ENCODE measurements around the gene ZNF8.
"Not testable (repeated sequence)": the region's sequence is repeated elsewhere in the genome, so short reads cannot be mapped to it uniquely, and the experiment has no call there.

Gene ZNF8

GRCh38 chr19:58278541-58279041, at the start of gene ZNF8:
TSS of gene ZNF8 (plus strand) at chr19:58278955. CDS start at chr19:58279082, 127 bp downstream.
- DNase-seq = peak; percentile 93

DNA sequence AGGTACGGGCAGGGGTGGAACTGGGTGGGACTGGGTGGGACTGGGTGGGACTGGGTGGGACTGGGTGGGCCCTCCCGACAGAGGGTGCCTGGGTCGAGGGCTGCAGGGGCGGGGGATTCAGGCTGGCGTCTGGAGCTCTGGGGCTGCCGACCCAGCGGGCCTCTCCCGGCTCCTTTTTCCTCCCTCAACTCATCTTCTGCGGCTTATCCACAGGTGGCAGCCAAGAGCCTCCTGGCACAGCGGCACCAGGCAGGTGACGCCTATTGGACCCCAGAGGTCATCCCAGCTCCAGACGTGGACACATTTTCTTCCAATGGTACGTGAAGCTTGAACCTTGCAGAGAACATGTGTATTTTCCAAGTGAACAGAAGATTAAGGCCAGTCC, 49.5 kb upstream of the ZNF8 start:
- no peak for DNase-seq

GRCh38 chr19:58237324-58237723, 41.4 kb upstream of the ZNF8 start:
- no peak for DNase-seq

DNA sequence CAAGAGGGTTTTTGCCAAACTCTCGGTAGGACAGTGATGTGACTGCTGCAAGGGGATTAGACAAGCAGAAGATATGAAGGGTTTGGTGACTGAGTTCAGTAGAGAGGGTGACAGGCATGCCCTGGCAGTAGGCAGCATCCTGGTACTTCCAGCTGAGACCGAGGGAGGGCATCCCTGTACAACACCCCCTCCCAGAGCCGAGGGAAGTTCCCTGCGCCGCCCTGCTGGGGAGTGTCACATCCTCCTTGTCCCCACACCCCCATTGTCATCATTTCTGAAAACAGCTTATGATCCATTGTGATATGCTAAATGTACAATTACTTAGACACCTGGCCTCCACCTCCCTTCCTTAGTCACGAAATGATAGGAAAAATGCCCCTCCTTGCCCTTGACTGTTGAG, 35.4 kb upstream of the ZNF8 start:
- no peak for DNase-seq

GRCh38 chr19:58248886-58249285, 29.9 kb upstream of the ZNF8 start:
- DNase-seq = no peak

DNA sequence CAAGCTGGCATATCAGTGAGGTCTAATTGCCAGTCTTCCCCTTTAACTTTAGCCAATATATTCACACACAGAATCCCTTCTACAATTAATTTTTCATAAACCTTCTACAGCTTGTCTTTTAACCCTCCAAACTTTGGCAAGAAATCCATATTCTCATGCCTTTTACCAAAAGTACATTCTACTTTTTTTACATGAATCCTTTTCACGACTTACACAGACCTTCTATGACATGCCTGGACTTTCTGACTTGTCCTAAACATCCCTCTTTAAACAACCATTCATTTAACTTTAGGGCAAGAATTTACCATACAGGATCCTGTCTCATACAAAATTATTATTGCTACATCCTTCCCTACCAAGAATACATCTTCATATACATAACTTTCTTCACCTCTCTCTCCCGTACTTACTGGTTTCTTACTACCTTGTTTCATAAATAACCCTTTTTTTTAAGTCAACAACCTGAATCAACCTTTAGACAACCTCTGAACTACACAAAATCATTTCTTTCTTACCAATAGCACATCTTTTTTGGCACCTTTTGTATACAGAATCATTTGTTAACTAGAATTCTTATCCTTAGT, 26.6 kb upstream of the ZNF8 start:
- no peak for DNase-seq

- DNase-seq = not testable (repeated sequence)
These were observed 20.5 kb upstream of the ZNF8 start for GRCh38 chr19:58258259-58258658.

DNA sequence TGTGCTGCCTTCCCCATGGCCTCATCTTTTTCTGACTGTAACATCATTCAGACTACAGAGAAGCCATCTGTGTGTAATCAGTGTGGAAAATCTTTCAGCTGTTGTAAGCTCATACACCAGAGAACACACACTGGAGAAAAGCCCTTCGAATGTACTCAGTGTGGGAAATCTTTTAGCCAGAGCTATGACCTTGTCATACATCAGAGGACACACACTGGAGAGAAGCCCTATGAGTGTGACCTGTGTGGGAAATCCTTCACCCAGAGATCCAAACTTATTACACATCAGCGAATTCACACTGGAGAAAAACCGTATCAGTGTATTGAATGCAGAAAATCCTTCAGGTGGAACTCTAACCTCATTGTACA, 17.2 kb upstream of the ZNF8 start:
- DNase-seq = no peak

- DNase-seq = no peak
These were observed 16.5 kb upstream of the ZNF8 start for GRCh38 chr19:58261968-58262921.

- DNase-seq = no peak
These were observed 15.8 kb upstream of the ZNF8 start for GRCh38 chr19:58262922-58263296.

GRCh38 chr19:58265100-58265499, 13.7 kb upstream of the ZNF8 start:
- DNase-seq = no peak

DNA sequence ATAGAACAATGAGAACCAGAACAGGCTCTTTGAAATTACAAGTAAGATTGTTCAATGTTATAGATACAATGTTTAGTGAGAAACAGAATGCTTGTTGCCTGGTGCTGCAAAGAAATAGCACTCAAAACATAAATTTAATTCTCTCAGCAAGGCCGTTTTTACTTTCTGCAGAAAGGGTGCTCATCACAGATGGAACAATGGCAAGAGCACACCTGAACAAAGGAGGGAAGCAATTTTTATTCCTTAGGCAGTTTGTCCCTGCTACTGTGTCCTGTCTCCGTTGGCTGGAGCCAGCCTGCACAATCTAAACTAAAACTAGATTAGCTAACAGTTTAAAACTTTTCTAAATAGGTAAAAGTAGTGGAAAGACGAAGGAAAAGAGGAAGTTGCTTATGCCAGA, 10.4 kb upstream of the ZNF8 start:
- DNase-seq = no peak

GRCh38 chr19:58274771-58275201, 4.0 kb upstream of the ZNF8 start:
- no peak for DNase-seq

DNA sequence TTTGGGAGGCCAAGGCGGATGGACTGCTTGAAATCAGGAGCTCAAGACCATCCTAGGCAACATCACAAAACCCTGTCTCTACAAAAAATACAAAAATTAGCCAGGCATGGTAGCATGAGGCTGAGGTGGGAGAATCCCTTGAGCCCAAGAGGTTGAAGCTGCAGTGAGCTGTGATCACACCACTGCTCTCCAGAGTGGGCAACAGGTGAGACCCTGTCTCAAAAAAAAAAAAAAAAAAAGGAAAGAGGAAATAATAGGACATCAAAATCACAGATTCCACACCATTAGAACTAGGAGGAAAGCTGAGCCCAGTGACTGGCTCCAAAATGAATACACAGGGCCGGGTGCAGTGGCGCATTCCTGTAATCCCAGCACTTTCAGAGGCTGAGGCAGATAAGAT, 3.2 kb upstream of the ZNF8 start:
- DNase-seq = no peak

DNA sequence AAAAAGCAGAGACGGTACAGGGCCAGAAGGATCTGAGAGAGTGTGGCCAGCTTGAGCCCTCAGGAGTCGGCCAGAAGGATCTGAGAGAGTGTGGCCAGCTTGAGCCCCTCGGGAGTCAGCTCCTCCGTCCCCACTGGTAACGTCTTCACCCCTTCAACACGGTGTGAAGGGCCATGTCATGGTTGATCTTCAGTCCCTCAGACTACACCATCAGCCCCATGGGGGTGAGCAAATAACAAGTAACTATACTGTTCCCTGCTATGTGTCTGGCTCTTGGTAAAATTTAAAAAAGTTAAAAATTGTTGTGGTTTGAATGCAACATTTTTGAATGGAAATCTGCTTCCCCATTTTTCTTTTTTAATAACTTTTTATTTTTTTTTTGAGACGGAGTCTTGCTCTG, 1.6 kb upstream of the ZNF8 start:
- no peak for DNase-seq

GRCh38 chr19:58277748-58278540, 811 bp upstream of the ZNF8 start:
- DNase-seq = no peak

- peak; percentile 59 for DNase-seq
These were observed 528 bp downstream of the ZNF8 start for GRCh38 chr19:58279042-58279924.

DNA sequence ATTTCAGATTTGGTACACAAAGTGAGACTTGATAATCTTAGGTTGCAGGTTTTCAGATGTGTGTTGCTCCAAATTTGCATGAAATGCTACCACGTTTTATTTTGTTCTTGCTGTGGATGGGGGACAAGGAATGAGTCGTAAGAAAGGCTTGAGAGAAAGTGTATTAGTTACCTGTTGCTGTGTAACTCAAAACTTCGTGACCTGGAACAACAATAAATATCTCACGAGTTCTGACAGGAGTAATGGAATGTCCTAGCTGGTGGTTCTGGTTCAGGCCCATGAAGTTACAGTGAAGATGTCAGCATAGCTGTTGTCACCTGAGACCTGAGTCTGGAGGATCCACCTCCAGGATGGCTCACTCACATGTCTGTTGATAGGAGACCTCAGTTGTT, 1.2 kb downstream of the ZNF8 start:
- DNase-seq = no peak

DNA sequence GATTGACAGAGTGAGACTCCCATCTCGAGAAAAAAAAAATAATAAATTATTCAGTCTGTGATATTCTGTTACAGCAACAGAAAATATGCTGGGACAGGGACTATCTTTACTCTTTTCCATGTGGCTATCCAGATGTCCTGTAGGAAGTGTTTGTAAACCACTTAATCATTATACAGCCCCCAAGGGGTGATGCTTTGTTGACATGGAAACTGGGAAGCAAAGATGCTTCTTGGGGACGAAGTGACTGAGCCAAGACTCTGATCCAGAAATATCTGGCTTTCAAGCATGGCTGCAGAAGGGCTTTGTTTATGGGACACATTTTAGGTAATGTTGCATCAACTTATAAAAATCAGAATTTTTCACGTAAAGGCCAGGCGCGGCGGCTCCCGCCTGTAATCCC, 5.4 kb downstream of the ZNF8 start:
- DNase-seq = no peak

DNA sequence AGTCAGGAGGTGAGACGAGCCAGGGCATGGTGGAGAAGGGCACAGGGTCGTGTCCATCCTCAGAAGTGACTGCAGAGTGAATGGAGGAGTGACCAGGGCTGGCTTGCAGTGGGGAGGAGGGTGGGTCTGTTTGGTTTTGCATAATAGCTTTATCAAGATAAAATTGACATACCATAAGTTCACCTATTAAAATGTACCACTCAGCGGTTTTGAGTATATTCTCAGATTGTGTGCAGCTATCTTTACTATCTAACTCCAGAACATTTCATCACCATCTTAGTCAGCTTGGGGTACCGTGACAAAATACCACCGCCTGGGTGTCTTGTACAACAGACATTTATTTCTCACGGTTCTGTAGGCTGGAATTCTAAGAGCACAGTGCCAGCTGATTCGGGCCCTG, 13.2 kb downstream of the ZNF8 start:
- DNase-seq = no peak

- DNase-seq = no peak
These were observed 16.1 kb downstream of the ZNF8 start for GRCh38 chr19:58294743-58295374.

GRCh38 chr19:58296104-58296503, 17.3 kb downstream of the ZNF8 start:
- no peak for DNase-seq
